A549 (cell line): ENCODE data around the gene DIP2C. TPM values are rescaled to one million over a fixed set of nuclear protein-coding genes. Genes with fewer than 3 reads are reported as not detected.

ENCODE experiments used
- ATAC-seq, 2 experiments: fragments of 200-7000 bp in 1 of 2; fragments of >200 bp in 1 of 2; cut with Nextera tagmentation in 1 of 2; cut with Tn5 transposase in 1 of 2; 3 replicates each; pipeline versions ENCODE4 v1.8.0 to v1.9.1; 2018 to 2020; ENCODE audit warnings: mild to moderate bottlenecking in 1 of 2, moderate library complexity in 1 of 2
- CTCF ChIA-PET: fragments of 300-600 bp; sonication (Branson Sonifier 250); formaldehyde crosslinking; extraction: SDS; loops from one replicate; lab custom pipeline; 2021; ENCODE audit warnings: antibody characterized with exemption, inconsistent platforms; lab: Yijun Ruan, JAX
- POLR2A ChIA-PET: fragments of 350-600 bp; formaldehyde crosslinking; extraction: SDS; loops from one replicate; lab custom pipeline; 2021; ENCODE audit warnings: antibody characterized with exemption, inconsistent platforms; lab: Yijun Ruan, JAX
- DNase-seq, 2 experiments: peaks; one replicate each; pipeline versions ENCODE4 v3.0.0 to v3.0.0-alpha.2; 2011 to 2016; ENCODE audit warnings: low read depth in 1 of 2, low spot score in 1 of 2
- FAIRE-seq: peaks from 2 replicates; lab custom pipeline; 2011; peaks lifted over from hg19 to GRCh38; lab: Jason Lieb, UNC
- H3K27ac ChIP-seq, 2 experiments: fragments of >200 bp; sonication (Bioruptor Twin); formaldehyde crosslinking; 3 replicates each; pipeline ENCODE4 v1.5.1; 2016 to 2017
- H3K4me1 ChIP-seq: fragments of >200 bp; sonication (Bioruptor Twin); formaldehyde crosslinking; 3 replicates; pipeline ENCODE4 v1.6.1; 2016
- H3K4me2 ChIP-seq: fragments of >200 bp; sonication (Bioruptor Twin); formaldehyde crosslinking; 3 replicates; pipeline ENCODE4 v1.6.1; 2016
- H3K4me3 ChIP-seq: fragments of >200 bp; sonication (Bioruptor Twin); formaldehyde crosslinking; 3 replicates; pipeline ENCODE4 v1.5.1; 2016
- H3K9me3 ChIP-seq: fragments of >200 bp; sonication (Bioruptor Twin); formaldehyde crosslinking; 3 replicates; pipeline ENCODE4 v1.6.1; 2016
- BHLHE40 ChIP-seq: IDR thresholded peaks from 2 replicates; pipeline ENCODE4 v1.6.1; 2012; ENCODE audit warnings: low read depth, low read length, inconsistent platforms
- CBX8 ChIP-seq: fragments of 200-600 bp; sonication (generic); IDR thresholded peaks from 2 replicates; pipeline ENCODE4 v1.6.1; 2016
- EP300 ChIP-seq, 2 experiments: fragments of >200 bp; sonication (Bioruptor Twin); formaldehyde crosslinking; IDR thresholded peaks; 2 replicates in 1 of 2; 3 replicates in 1 of 2; pipeline ENCODE4 v1.6.1; 2016 to 2017
- FOSL2 ChIP-seq, 2 experiments: fragments of 450-650 bp in 1 of 2; fragments of >200 bp in 1 of 2; sonication (Bioruptor Twin) in 1 of 2; formaldehyde crosslinking; IDR thresholded peaks; 2 replicates each; pipeline versions ENCODE4 v1.5.0 to v1.6.1; 2016 to 2020; ENCODE audit warnings: mild to moderate bottlenecking in 1 of 2, moderate library complexity in 1 of 2
- HDAC2 ChIP-seq: fragments of 200-600 bp; sonication (generic); IDR thresholded peaks from 2 replicates; pipeline ENCODE4 v1.6.1; 2016
- HEYL ChIP-seq: fragments of 250-450 bp; sonication (Bioruptor Pico); IDR thresholded peaks from 2 replicates; pipeline ENCODE4 v1.8.0; 2021; ENCODE audit warnings: mild to moderate bottlenecking, moderate library complexity
- HOXA7 ChIP-seq: fragments of 250-450 bp; sonication (Bioruptor Pico); IDR thresholded peaks from 2 replicates; pipeline ENCODE4 v1.5.0; 2020; ENCODE audit warnings: mild to moderate bottlenecking, moderate library complexity
- HOXB13 ChIP-seq: fragments of 250-450 bp; sonication (Bioruptor Pico); IDR thresholded peaks from 2 replicates; pipeline ENCODE4 v1.5.0; 2020; ENCODE audit warnings: low read depth, mild to moderate bottlenecking, moderate library complexity
- HOXB5 ChIP-seq: fragments of 250-450 bp; sonication (Bioruptor Pico); IDR thresholded peaks from 2 replicates; pipeline ENCODE4 v1.5.0; 2020; ENCODE audit warnings: mild to moderate bottlenecking, moderate library complexity
- NR3C1 ChIP-seq: fragments of >200 bp; sonication (Bioruptor Twin); formaldehyde crosslinking; IDR thresholded peaks from 3 replicates; pipeline ENCODE4 v1.6.1; 2017
- POLR2AphosphoS2 ChIP-seq: conservative IDR thresholded peaks from 2 replicates; pipeline ENCODE4 v1.6.1; 2012; ENCODE audit warnings: low read length, improper control_type of control experiment, inconsistent platforms
- RARB ChIP-seq: fragments of 250-450 bp; sonication (Bioruptor Pico); IDR thresholded peaks from 2 replicates; pipeline ENCODE4 v1.8.0; 2021; ENCODE audit warnings: mild to moderate bottlenecking, moderate library complexity
- RCOR1 ChIP-seq: fragments of 150-350 bp; IDR thresholded peaks from 2 replicates; pipeline ENCODE4 v1.6.1; 2014; ENCODE audit warnings: antibody characterized with exemption, low read length, low read depth
- ZC3H11A ChIP-seq: fragments of 450-650 bp; IDR thresholded peaks from 2 replicates; pipeline ENCODE4 v1.6.1; 2014; ENCODE audit warnings: antibody characterized with exemption, mild to moderate bottlenecking
- WGBS: methylation state at CpG from one replicate; pipeline ENCODE4 v1.1.6; 2017; ENCODE audit errors: missing lambda C conversion rate; 5-methylcytosine and 5-hydroxymethylcytosine counted together
- polyA plus RNA-seq, 4 experiments: library from polyadenylated mRNA; depleted of rRNA in 3 of 4; stranded (reverse); fragments of >200 nt; fragmentation: RNase III in 1 of 4; extraction: RNeasy Plus Mini Kit Qiagen cat#74134 plus additional on column Dnase treatment in 1 of 4; gene quantifications; 2 replicates in 3 of 4; 3 replicates in 1 of 4; pipeline ENCODE4 v1.2.3, GENCODE V29; 2011 to 2017
- TF ChIP-seq, protein P1 (sequence below): fragments of 250-450 bp; sonication (Bioruptor Pico); IDR thresholded peaks from 2 replicates; pipeline ENCODE4 v1.5.0; 2021; ENCODE audit warnings: mild to moderate bottlenecking, moderate library complexity, borderline replicate concordance
- TF ChIP-seq, protein P2 (sequence below): fragments of 200-600 bp; sonication (generic); IDR thresholded peaks from 2 replicates; pipeline ENCODE4 v1.6.1; 2016; ENCODE audit warnings: antibody characterized with exemption, mild to moderate bottlenecking, moderate library complexity
- TF ChIP-seq, protein P3 (sequence below): fragments of 250-450 bp; sonication (Bioruptor Pico); IDR thresholded peaks from 2 replicates; pipeline ENCODE4 v1.5.0; 2020; ENCODE audit warnings: low read depth, mild to moderate bottlenecking, moderate library complexity
- TF ChIP-seq, protein P4 (sequence below): IDR thresholded peaks from 2 replicates; pipeline ENCODE4 v1.6.1; 2012

Gene DIP2C
- polyA plus RNA-seq, 2 of the 4 experiments (the other 2 are of a cell fraction): 3.7 to 5.0 TPM

DNA sequence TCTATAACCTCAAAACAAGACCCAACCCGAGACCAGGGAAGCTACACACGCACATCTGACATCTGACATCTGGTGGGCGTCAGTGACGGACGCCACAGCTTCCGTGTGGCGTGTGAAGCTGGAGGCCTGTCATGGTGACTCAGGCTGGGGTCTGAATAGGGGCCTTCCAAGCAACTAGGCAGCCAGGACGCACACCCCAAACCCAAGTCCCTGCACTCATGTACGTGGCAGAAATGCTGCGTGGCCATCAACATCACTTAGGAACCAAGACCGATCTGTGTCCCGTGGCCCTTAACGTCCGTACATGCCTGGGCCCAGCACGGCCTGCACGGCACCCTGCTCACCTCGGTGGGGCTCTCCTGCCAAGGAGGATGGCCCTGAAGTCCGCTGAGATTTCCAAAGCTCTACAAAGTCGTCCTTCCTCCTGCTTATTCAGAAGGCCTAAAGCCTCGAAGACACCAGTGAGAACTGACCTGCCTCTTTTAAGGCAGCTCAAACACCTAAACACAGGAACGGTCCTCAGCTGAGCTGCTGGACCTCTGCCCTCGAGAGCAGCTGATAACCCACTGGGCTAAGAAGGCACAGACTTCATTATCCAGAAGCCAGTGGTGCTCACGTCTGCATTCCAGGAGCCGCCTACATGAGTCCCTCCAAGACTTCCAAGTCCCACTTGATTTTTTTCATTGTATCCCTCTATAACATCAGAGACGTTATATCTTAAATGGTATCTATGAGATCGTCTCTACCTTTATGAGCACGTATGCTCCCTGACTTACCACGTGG lies 82.5 kb downstream of the DIP2C start:
- FAIRE-seq (no peak), ATAC-seq (no peak; a peak in 1 of 6 replicates), DNase-seq (no peak)
- H3K9me3 ChIP-seq: no peaks in the 10 kb centered on the region
- 92% methylated on average over 25 of the region's 28 CpGs for WGBS
- no peak overlapping the region for H3K27ac ChIP-seq
- TF ChIP-seq FOSL2 (IDR thresholded peaks at IDR 0.05) (no peak), FOSL2 (CRISPR knock-in tag; IDR thresholded peaks at IDR 0.05) (no peak), EP300 (IDR thresholded peaks at IDR 0.05) (no peak), HOXB5 (CRISPR knock-in tag) (no peak), HOXB13 (CRISPR knock-in tag) (no peak), HOXA7 (CRISPR knock-in tag) (no peak), CBX8 (no peak), HDAC2 (no peak), RCOR1 (no peak)
- TF ChIP-seq, protein P1, sequence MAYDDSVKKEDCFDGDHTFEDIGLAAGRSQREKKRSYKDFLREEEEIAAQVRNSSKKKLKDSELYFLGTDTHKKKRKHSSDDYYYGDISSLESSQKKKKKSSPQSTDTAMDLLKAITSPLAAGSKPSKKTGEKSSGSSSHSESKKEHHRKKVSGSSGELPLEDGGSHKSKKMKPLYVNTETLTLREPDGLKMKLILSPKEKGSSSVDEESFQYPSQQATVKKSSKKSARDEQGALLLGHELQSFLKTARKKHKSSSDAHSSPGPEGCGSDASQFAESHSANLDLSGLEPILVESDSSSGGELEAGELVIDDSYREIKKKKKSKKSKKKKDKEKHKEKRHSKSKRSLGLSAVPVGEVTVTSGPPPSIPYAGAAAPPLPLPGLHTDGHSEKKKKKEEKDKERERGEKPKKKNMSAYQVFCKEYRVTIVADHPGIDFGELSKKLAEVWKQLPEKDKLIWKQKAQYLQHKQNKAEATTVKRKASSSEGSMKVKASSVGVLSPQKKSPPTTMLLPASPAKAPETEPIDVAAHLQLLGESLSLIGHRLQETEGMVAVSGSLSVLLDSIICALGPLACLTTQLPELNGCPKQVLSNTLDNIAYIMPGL: no peak
- TF ChIP-seq, protein P2, sequence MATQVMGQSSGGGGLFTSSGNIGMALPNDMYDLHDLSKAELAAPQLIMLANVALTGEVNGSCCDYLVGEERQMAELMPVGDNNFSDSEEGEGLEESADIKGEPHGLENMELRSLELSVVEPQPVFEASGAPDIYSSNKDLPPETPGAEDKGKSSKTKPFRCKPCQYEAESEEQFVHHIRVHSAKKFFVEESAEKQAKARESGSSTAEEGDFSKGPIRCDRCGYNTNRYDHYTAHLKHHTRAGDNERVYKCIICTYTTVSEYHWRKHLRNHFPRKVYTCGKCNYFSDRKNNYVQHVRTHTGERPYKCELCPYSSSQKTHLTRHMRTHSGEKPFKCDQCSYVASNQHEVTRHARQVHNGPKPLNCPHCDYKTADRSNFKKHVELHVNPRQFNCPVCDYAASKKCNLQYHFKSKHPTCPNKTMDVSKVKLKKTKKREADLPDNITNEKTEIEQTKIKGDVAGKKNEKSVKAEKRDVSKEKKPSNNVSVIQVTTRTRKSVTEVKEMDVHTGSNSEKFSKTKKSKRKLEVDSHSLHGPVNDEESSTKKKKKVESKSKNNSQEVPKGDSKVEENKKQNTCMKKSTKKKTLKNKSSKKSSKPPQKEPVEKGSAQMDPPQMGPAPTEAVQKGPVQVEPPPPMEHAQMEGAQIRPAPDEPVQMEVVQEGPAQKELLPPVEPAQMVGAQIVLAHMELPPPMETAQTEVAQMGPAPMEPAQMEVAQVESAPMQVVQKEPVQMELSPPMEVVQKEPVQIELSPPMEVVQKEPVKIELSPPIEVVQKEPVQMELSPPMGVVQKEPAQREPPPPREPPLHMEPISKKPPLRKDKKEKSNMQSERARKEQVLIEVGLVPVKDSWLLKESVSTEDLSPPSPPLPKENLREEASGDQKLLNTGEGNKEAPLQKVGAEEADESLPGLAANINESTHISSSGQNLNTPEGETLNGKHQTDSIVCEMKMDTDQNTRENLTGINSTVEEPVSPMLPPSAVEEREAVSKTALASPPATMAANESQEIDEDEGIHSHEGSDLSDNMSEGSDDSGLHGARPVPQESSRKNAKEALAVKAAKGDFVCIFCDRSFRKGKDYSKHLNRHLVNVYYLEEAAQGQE: no peak
- TF ChIP-seq, protein P3, sequence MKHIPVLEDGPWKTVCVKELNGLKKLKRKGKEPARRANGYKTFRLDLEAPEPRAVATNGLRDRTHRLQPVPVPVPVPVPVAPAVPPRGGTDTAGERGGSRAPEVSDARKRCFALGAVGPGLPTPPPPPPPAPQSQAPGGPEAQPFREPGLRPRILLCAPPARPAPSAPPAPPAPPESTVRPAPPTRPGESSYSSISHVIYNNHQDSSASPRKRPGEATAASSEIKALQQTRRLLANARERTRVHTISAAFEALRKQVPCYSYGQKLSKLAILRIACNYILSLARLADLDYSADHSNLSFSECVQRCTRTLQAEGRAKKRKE (CRISPR knock-in tag): no peak
- H3K4me1 ChIP-seq: no peaks in the 10 kb centered on the region
- no peak overlapping the region for H3K4me2 ChIP-seq
- no peak overlapping the region for H3K4me3 ChIP-seq
- POLR2A ChIA-PET: no interaction called here
- CTCF ChIA-PET: interaction anchor here (1.4 kb wide), 1 partner anchor 95 kb away, joined by 4 read pairs; no protein-coding TSS in a partner anchor

DNA sequence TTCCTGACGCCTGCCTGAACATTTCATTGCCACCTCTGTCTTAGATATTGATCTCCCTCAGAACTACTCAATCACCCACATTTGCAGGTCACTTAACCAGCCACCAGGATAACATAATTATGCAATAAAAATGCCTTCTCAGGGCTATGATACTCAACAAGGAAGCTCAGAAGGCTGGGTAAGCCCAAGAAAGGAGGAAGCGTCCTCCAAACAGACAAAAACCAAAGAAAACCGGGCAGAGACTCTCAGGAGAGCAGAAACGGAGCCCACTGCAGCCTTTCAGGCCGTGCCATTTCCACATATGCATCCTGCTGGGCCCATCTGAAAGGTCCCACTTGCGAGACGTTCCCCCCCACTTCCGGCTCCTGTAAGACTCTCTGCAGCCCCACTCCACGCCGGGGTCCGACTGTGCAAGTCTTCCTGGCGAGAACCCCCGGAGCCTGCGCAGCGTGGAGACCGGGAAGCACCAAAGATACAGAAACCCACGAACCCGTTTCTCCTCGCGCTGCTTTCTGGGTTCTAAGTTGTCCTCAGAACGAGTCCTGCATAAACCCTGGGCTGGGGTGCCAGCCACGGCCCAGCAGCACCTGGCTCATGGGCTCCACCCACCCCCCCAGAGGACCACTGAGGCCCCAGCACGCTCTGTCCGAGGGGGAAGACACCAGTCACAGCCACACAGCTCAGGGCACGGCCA lies 83.7 kb downstream of the DIP2C start:
- CTCF ChIA-PET: interaction anchor here (1.2 to 1.4 kb wide), 2 partner anchors 9 to 94 kb away, joined by 3 to 4 read pairs; no protein-coding TSS in a partner anchor
- FAIRE-seq: no peak
- no peak for ATAC-seq
- Histone ChIP-seq H3K27ac (no peak overlapping the region), H3K4me1 (no peaks in the 10 kb centered on the region), H3K4me2 (no peak overlapping the region)
- DNase-seq: no peak
- 87% methylated on average over 18 of the region's 25 CpGs for WGBS
- POLR2A ChIA-PET: no interaction called here
- TF ChIP-seq POLR2AphosphoS2 (no peak), RARB (CRISPR knock-in tag) (no peak), NR3C1 (no peak), EP300 (IDR thresholded peaks at IDR 0.05) (no peak), HEYL (CRISPR knock-in tag) (no peak), ZC3H11A (no peak), BHLHE40 (no peak)
- TF ChIP-seq, protein P4, sequence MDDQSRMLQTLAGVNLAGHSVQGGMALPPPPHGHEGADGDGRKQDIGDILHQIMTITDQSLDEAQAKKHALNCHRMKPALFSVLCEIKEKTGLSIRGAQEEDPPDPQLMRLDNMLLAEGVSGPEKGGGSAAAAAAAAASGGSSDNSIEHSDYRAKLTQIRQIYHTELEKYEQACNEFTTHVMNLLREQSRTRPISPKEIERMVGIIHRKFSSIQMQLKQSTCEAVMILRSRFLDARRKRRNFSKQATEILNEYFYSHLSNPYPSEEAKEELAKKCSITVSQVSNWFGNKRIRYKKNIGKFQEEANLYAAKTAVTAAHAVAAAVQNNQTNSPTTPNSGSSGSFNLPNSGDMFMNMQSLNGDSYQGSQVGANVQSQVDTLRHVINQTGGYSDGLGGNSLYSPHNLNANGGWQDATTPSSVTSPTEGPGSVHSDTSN: no peak
- TF ChIP-seq, all 56 proteins: peak for 0
- H3K9me3 ChIP-seq: no peaks in the 10 kb centered on the region
- no peak overlapping the region for H3K4me3 ChIP-seq
